Measurements from ENCODE around the gene ASAP2.

The ASAP2 gene

DNA sequence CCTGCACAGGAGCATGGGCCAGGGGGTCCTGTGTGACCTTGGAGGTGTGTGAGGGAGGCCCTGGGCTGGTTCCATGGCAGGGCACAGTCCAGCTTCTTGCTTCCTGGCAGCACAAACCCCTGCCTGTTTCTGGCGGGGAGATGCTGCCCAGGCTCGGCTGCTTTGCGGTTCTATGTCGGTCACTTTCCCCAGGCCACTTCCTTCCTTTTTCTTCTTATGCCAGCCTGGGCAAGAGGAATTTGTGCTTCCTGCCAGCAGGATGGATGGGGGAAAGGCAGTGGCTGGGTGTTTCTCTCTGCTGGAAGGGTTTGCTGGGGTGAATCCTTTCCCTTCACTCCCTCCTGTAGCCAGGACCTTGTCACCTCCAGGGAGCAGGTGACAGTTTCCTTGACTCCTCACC lies 24.3 kb downstream of the ASAP2 start:
- TF ChIP-seq CTCF (IDR thresholded peaks at IDR 0.05), result no peak

DNA sequence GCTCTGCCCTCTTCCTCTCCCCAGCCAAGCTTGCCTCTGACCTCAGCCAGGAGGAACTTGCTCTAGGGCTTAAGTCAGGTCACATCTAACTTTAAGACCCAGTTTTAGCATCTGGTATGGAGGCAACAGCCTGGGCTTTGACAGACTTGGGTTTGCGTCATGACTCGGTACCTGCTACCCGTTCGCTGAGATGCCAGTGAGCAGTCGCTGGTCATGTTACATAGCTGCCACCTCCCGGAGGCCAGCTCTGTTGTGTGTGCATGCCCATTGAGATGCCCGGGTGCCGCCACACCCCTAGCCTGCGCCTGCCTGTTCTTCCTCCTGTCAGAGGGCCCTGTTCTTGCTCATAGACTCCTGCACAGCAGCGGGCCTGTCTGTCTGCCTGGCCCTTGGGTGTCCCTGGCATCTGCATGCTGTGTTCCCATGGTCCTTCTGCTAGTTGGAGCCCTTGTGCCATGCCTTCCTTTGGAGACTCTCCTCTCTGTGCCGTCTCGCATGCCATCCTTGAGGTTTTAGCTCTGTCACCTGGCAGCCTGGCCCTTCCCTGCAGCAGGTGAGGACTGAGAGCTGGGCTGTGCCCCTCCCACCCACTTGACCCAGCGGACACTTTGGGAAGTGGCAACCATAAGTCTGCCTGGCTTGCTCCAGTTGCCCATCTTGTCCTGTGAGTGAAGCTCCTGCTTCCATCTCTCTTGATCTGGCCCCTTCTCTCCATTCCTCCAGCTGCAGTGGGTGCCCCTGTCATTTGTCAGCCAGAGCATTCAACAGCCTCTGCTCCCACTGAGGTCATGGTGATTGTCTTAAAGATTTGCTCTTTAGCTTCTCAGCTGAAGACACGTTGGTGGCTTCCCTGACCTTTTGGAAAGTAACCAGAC lies 24.9 kb downstream of the ASAP2 start:
- TF ChIP-seq CTCF (IDR thresholded peaks at IDR 0.05), result no peak

- no peak for TF ChIP-seq CTCF (IDR thresholded peaks at IDR 0.05)
These were observed 25.5 kb downstream of the ASAP2 start for GRCh38 chr2:9232166-9232479.

DNA sequence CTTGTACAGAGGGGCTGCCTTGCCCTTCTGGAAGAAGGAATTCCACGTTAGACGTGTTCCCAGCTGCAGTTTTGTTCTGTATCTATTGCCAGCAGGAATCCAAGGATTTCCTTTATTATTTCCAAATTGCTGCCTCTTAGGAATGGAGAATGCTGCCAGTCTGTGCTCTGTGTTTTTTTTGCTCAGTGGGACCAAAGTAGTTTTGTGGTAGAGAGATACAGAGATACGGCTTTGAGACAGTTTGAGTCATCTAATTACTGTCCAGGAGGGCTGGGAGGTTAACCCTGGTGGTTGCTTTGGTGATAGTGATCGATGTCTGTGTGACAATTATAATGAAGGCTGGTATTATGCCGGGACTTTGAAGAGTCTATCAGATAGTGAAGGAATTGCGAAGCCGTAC lies 26.3 kb downstream of the ASAP2 start:
- TF ChIP-seq CTCF (IDR thresholded peaks at IDR 0.05), result no peak

DNA sequence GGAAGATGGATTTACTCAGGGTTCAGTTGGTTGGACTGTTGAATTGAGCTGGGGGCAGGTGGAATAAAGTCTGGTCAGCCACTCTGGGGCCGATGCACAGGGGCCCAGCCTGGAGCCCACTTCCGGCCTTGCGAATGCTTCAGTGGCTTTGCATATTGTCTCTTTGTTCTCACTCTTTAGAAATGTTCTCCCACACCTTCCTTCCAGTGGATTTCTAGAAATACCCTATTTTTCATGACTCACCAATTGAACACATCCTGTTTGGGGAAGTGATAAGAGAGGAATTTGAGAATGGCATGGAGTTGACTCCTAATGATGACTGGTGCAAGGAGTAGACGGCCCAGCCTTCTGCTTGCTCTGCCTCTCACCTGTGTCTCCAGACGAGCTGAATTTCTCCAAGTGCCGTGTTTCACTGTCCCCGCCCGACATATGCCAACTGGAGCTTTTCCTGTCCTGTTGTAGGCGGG lies 28.1 kb downstream of the ASAP2 start:
- no peak for TF ChIP-seq CTCF (IDR thresholded peaks at IDR 0.05)

DNA sequence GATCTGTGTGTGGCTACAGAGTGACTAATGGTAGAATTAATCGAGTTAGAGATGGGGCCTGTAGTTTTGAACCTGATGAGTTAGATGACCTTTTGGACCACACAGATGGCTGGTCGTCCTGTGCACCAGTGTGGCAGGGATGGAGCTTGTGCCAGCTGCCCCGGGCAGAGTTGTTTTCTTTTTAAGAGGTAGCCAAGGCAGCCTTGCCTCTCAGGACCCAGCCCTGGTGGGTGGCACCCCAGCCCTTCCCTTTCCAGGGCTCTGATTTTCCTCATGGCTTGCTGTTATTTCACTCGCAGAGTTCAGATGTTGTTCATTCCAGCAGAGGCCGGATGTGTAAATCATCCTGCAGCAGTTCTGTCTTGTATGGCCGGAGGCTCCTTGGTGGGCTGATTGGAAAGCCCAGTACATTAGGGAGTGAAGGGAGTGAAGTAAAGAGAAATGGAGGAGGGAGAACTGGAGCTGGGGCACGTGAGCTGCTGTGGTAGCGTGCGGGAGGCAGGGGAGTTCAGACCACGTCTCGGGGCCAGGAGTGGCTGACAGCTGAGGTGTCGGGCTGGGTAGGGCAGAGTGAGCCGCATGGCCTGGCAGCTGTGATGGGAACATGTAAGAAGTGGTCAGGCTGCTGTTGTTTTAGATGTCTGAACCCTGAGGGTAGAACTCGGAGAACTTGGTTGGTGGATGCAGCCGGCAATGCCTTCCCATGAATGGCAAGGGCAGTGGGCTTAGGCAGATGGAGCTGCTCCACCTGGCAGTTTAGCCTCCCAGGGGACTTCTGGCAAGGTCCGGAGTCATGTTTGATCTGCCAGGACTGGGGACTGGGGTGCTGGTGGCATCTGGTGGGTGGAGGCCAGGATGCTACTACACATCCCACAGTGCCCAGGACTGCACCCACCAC lies 28.8 kb downstream of the ASAP2 start:
- TF ChIP-seq CTCF (IDR thresholded peaks at IDR 0.05), result no peak

GRCh38 chr2:9236045-9236344 lies 29.4 kb downstream of the ASAP2 start:
- no peak for TF ChIP-seq CTCF (IDR thresholded peaks at IDR 0.05)
